ENCODE measurements around the gene COMMD3. TPM values are rescaled to one million over a fixed set of nuclear protein-coding genes. Genes with fewer than 3 reads are reported as not detected.

The COMMD3 gene
- total and polyA plus RNA-seq, 2 of the 8 experiments (the other 6 are each of a cell fraction or from before 2014, with no cell fraction given): 2.3 to 2.7 TPM

- TF ChIP-seq, protein P1, sequence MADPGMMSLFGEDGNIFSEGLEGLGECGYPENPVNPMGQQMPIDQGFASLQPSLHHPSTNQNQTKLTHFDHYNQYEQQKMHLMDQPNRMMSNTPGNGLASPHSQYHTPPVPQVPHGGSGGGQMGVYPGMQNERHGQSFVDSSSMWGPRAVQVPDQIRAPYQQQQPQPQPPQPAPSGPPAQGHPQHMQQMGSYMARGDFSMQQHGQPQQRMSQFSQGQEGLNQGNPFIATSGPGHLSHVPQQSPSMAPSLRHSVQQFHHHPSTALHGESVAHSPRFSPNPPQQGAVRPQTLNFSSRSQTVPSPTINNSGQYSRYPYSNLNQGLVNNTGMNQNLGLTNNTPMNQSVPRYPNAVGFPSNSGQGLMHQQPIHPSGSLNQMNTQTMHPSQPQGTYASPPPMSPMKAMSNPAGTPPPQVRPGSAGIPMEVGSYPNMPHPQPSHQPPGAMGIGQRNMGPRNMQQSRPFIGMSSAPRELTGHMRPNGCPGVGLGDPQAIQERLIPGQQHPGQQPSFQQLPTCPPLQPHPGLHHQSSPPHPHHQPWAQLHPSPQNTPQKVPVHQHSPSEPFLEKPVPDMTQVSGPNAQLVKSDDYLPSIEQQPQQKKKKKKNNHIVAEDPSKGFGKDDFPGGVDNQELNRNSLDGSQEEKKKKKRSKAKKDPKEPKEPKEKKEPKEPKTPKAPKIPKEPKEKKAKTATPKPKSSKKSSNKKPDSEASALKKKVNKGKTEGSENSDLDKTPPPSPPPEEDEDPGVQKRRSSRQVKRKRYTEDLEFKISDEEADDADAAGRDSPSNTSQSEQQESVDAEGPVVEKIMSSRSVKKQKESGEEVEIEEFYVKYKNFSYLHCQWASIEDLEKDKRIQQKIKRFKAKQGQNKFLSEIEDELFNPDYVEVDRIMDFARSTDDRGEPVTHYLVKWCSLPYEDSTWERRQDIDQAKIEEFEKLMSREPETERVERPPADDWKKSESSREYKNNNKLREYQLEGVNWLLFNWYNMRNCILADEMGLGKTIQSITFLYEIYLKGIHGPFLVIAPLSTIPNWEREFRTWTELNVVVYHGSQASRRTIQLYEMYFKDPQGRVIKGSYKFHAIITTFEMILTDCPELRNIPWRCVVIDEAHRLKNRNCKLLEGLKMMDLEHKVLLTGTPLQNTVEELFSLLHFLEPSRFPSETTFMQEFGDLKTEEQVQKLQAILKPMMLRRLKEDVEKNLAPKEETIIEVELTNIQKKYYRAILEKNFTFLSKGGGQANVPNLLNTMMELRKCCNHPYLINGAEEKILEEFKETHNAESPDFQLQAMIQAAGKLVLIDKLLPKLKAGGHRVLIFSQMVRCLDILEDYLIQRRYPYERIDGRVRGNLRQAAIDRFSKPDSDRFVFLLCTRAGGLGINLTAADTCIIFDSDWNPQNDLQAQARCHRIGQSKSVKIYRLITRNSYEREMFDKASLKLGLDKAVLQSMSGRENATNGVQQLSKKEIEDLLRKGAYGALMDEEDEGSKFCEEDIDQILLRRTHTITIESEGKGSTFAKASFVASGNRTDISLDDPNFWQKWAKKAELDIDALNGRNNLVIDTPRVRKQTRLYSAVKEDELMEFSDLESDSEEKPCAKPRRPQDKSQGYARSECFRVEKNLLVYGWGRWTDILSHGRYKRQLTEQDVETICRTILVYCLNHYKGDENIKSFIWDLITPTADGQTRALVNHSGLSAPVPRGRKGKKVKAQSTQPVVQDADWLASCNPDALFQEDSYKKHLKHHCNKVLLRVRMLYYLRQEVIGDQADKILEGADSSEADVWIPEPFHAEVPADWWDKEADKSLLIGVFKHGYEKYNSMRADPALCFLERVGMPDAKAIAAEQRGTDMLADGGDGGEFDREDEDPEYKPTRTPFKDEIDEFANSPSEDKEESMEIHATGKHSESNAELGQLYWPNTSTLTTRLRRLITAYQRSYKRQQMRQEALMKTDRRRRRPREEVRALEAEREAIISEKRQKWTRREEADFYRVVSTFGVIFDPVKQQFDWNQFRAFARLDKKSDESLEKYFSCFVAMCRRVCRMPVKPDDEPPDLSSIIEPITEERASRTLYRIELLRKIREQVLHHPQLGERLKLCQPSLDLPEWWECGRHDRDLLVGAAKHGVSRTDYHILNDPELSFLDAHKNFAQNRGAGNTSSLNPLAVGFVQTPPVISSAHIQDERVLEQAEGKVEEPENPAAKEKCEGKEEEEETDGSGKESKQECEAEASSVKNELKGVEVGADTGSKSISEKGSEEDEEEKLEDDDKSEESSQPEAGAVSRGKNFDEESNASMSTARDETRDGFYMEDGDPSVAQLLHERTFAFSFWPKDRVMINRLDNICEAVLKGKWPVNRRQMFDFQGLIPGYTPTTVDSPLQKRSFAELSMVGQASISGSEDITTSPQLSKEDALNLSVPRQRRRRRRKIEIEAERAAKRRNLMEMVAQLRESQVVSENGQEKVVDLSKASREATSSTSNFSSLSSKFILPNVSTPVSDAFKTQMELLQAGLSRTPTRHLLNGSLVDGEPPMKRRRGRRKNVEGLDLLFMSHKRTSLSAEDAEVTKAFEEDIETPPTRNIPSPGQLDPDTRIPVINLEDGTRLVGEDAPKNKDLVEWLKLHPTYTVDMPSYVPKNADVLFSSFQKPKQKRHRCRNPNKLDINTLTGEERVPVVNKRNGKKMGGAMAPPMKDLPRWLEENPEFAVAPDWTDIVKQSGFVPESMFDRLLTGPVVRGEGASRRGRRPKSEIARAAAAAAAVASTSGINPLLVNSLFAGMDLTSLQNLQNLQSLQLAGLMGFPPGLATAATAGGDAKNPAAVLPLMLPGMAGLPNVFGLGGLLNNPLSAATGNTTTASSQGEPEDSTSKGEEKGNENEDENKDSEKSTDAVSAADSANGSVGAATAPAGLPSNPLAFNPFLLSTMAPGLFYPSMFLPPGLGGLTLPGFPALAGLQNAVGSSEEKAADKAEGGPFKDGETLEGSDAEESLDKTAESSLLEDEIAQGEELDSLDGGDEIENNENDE (IDR thresholded peaks at IDR 0.05; ENCODE audit: insufficient replicate concordance, low read length): no peak
- TF ChIP-seq SP2 (IDR thresholded peaks at IDR 0.05; ENCODE audit: low read length) (no peak), TBP (IDR thresholded peaks at IDR 0.05; ENCODE audit: low read depth, low read length) (no peak), ASH2L (IDR thresholded peaks at IDR 0.05; ENCODE audit: low read length) (no peak), SIX5 (IDR thresholded peaks at IDR 0.05; ENCODE audit: low read depth, low read length) (no peak), CBX8 (IDR thresholded peaks at IDR 0.05; ENCODE audit: borderline replicate concordance, low read depth, low read length) (no peak), EP300 (IDR thresholded peaks at IDR 0.05; ENCODE audit: borderline replicate concordance in 1 of 2, low read depth in 2 of 2, low read length in 2 of 2) (no peak), SP4 (IDR thresholded peaks at IDR 0.05; ENCODE audit: low read length) (no peak), KDM4A (IDR thresholded peaks at IDR 0.05; ENCODE audit: low read depth, low read length, severe bottlenecking) (no peak), RBBP5 (IDR thresholded peaks at IDR 0.05; ENCODE audit: borderline replicate concordance, low read depth, low read length) (no peak)
- TF ChIP-seq, protein P2, sequence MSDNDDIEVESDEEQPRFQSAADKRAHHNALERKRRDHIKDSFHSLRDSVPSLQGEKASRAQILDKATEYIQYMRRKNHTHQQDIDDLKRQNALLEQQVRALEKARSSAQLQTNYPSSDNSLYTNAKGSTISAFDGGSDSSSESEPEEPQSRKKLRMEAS (IDR thresholded peaks at IDR 0.05): no peak
Measured at GRCh38 chr10:22356324-22356873, 40.2 kb downstream of the COMMD3 start (continued).

All from H1 (cell line).